ENCODE results near the gene LPCAT2.

GRCh38 chr16:55490301-55490700, 18.6 kb upstream of the LPCAT2 start:
- no peak for TF ChIP-seq EZH2 (IDR thresholded peaks at IDR 0.05; ENCODE audit: borderline replicate concordance, low read depth, low read length, severe bottlenecking)
- TF ChIP-seq, protein P1, sequence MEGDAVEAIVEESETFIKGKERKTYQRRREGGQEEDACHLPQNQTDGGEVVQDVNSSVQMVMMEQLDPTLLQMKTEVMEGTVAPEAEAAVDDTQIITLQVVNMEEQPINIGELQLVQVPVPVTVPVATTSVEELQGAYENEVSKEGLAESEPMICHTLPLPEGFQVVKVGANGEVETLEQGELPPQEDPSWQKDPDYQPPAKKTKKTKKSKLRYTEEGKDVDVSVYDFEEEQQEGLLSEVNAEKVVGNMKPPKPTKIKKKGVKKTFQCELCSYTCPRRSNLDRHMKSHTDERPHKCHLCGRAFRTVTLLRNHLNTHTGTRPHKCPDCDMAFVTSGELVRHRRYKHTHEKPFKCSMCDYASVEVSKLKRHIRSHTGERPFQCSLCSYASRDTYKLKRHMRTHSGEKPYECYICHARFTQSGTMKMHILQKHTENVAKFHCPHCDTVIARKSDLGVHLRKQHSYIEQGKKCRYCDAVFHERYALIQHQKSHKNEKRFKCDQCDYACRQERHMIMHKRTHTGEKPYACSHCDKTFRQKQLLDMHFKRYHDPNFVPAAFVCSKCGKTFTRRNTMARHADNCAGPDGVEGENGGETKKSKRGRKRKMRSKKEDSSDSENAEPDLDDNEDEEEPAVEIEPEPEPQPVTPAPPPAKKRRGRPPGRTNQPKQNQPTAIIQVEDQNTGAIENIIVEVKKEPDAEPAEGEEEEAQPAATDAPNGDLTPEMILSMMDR (IDR thresholded peaks at IDR 0.05; ENCODE audit: extremely low read depth in 1 of 2, insufficient read depth in 1 of 2, low read depth in 1 of 2, low read length in 2 of 2), result no peak
- TF ChIP-seq POLR2A (IDR thresholded peaks at IDR 0.05; ENCODE audit: low read depth, low read length), result no peak
- no peak for TF ChIP-seq FOS (IDR thresholded peaks at IDR 0.05; ENCODE audit: borderline replicate concordance, insufficient read depth, low read length)
- no peak for TF ChIP-seq POLR2AphosphoS5 (IDR thresholded peaks at IDR 0.05; ENCODE audit: insufficient read depth, low read depth, low read length)
